ENCODE results near the gene SRRM3. TPM values are rescaled to one million over a fixed set of nuclear protein-coding genes. Genes with fewer than 3 reads are reported as not detected.

The SRRM3 gene
- total RNA-seq, 1 experiment from 2014 or later = 0.74 TPM

- no peak overlapping the region for H3K4me2 ChIP-seq
- no peaks in the 10 kb centered on the region for H3K27me3 ChIP-seq (ENCODE audit: insufficient read depth, low read depth)
- intact Hi-C loops (cut with micrococcal nuclease; ENCODE audit: unreplicated experiment) = no loop called here
- TF ChIP-seq CTCF (conservative IDR thresholded peaks at IDR 0.05) = no peak
- no peak for TF ChIP-seq EZH2 (IDR thresholded peaks at IDR 0.05; ENCODE audit: low read depth)
- no peaks in the 10 kb centered on the region for H3K4me1 ChIP-seq (replicated peaks; ENCODE audit: insufficient read depth)
- ChIA-PET CTCF (no interaction called here), POLR2A (ENCODE audit: unreplicated experiment) (no interaction called here)
- no peaks in the 10 kb centered on the region for H3K9me3 ChIP-seq (ENCODE audit: insufficient read depth, low read depth)
- no peaks in the 10 kb centered on the region for H3K79me2 ChIP-seq (ENCODE audit: low read depth)
- peaks cover 5% of the 10 kb centered on the region for H3F3A ChIP-seq (ENCODE audit: insufficient read depth, low read depth)
- no TSS peak for BruUV-seq (replicated peaks)
- H4K20me1 ChIP-seq (ENCODE audit: insufficient read depth) = no peaks in the 10 kb centered on the region
- no peak for DNase-seq
- no peak overlapping the region for H3K4me3 ChIP-seq
- H3K36me3 ChIP-seq (ENCODE audit: low read depth) = no peaks in the 10 kb centered on the region
- no peak overlapping the region for H2AFZ ChIP-seq
- no peaks in the 10 kb centered on the region for H3K9me2 ChIP-seq (ENCODE audit: insufficient read depth)
- no peak overlapping the region for H3K27ac ChIP-seq
Observed at GRCh38 chr7:76259124-76260093, 57.7 kb downstream of the SRRM3 start.

- intact Hi-C loops (cut with micrococcal nuclease; ENCODE audit: unreplicated experiment) = no loop called here
- DNase-seq = no peak
- Histone ChIP-seq H4K20me1 (ENCODE audit: insufficient read depth) (no peaks in the 10 kb centered on the region), H3K4me3 (no peak overlapping the region), H3K9me3 (ENCODE audit: insufficient read depth, low read depth) (no peaks in the 10 kb centered on the region), H2AFZ (no peak overlapping the region), H3K4me1 (replicated peaks; ENCODE audit: insufficient read depth) (no peaks in the 10 kb centered on the region), H3K9me2 (ENCODE audit: insufficient read depth) (no peaks in the 10 kb centered on the region), H3K27me3 (ENCODE audit: insufficient read depth, low read depth) (no peaks in the 10 kb centered on the region), H3K27ac (no peak overlapping the region), H3K4me2 (no peak overlapping the region), H3F3A (ENCODE audit: insufficient read depth, low read depth) (peaks cover 5% of the 10 kb centered on the region), H3K36me3 (ENCODE audit: low read depth) (no peaks in the 10 kb centered on the region), H3K79me2 (ENCODE audit: low read depth) (no peaks in the 10 kb centered on the region)
- POLR2A ChIA-PET (ENCODE audit: unreplicated experiment) = no interaction called here
- CTCF ChIA-PET = no interaction called here
- no TSS peak for BruUV-seq (replicated peaks)
- no peak for TF ChIP-seq EZH2 (IDR thresholded peaks at IDR 0.05; ENCODE audit: low read depth)
- no peak for TF ChIP-seq CTCF (conservative IDR thresholded peaks at IDR 0.05)
Observed at GRCh38 chr7:76260171-76260703, 58.5 kb downstream of the SRRM3 start.

GRCh38 chr7:76261329-76261728, 59.6 kb downstream of the SRRM3 start:
- Histone ChIP-seq H3K9me3 (ENCODE audit: insufficient read depth, low read depth) (no peaks in the 10 kb centered on the region), H3K79me2 (ENCODE audit: low read depth) (no peaks in the 10 kb centered on the region), H4K20me1 (ENCODE audit: insufficient read depth) (no peaks in the 10 kb centered on the region), H2AFZ (no peak overlapping the region), H3K9me2 (ENCODE audit: insufficient read depth) (no peaks in the 10 kb centered on the region), H3K27me3 (ENCODE audit: insufficient read depth, low read depth) (no peaks in the 10 kb centered on the region), H3K27ac (no peak overlapping the region), H3F3A (ENCODE audit: insufficient read depth, low read depth) (peaks cover 5% of the 10 kb centered on the region), H3K36me3 (ENCODE audit: low read depth) (no peaks in the 10 kb centered on the region), H3K4me1 (replicated peaks; ENCODE audit: insufficient read depth) (no peaks in the 10 kb centered on the region), H3K4me2 (no peak overlapping the region), H3K4me3 (no peak overlapping the region)
- intact Hi-C loops (cut with micrococcal nuclease; ENCODE audit: unreplicated experiment) = no loop called here
- TF ChIP-seq EZH2 (IDR thresholded peaks at IDR 0.05; ENCODE audit: low read depth) (no peak), CTCF (conservative IDR thresholded peaks at IDR 0.05) (no peak)
- BruUV-seq (replicated peaks) = no TSS peak
- ChIA-PET POLR2A (ENCODE audit: unreplicated experiment) (no interaction called here), CTCF (no interaction called here)
- no peak for DNase-seq

Data from PC-9 (cell line).